ENCODE results near the gene LPP.

LPP gene

DNA sequence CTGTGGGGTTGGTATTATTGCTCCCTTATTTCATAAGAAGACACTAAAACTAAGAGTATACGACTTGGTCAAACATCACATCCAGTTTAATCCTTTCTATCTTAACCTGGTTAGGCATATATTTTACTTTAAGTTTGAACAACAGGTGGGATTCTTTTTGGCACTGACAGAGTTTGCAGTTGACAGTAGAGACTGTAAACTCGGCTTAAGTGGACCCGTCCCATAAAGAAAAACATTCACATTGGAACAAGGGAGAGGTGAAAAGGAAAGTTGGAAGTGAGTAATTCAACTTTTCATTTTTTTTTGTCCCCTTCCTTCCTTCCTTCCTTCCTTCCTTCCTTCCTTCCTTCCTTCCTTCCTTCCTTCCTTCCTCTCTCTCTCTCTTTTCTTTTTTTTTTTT is 355.4 kb downstream of the LPP start:
- no peak overlapping the region for H3K27ac ChIP-seq (ENCODE audit: low read depth, low read length, poor library complexity, severe bottlenecking)
- H3K79me2 ChIP-seq (ENCODE audit: insufficient read depth, low read length): no peaks in the 10 kb centered on the region
- no peak overlapping the region for H2AFZ ChIP-seq (ENCODE audit: low read length)
- no peaks in the 10 kb centered on the region for H3K9me2 ChIP-seq (ENCODE audit: low read depth, low read length)
- no peak overlapping the region for H3K4me2 ChIP-seq (ENCODE audit: low read length)
- no peak for TF ChIP-seq EZH2 (IDR thresholded peaks at IDR 0.05; ENCODE audit: borderline replicate concordance, low read length)
- TF ChIP-seq, protein P1, sequence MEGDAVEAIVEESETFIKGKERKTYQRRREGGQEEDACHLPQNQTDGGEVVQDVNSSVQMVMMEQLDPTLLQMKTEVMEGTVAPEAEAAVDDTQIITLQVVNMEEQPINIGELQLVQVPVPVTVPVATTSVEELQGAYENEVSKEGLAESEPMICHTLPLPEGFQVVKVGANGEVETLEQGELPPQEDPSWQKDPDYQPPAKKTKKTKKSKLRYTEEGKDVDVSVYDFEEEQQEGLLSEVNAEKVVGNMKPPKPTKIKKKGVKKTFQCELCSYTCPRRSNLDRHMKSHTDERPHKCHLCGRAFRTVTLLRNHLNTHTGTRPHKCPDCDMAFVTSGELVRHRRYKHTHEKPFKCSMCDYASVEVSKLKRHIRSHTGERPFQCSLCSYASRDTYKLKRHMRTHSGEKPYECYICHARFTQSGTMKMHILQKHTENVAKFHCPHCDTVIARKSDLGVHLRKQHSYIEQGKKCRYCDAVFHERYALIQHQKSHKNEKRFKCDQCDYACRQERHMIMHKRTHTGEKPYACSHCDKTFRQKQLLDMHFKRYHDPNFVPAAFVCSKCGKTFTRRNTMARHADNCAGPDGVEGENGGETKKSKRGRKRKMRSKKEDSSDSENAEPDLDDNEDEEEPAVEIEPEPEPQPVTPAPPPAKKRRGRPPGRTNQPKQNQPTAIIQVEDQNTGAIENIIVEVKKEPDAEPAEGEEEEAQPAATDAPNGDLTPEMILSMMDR (IDR thresholded peaks at IDR 0.05; ENCODE audit: low read length): no peak
- peaks cover 18% of the 10 kb centered on the region for H3K4me1 ChIP-seq (ENCODE audit: insufficient read depth, low read length, severe bottlenecking)
- H3K4me3 ChIP-seq (ENCODE audit: low read depth, low read length, poor library complexity, severe bottlenecking): no peak overlapping the region
- H3K27me3 ChIP-seq (ENCODE audit: insufficient read depth, low read length): no peaks in the 10 kb centered on the region
- no peak overlapping the region for H3K9ac ChIP-seq (ENCODE audit: low read length)
- H3K9me3 ChIP-seq (ENCODE audit: low read length): no peaks in the 10 kb centered on the region
- H3F3A ChIP-seq (ENCODE audit: insufficient read depth, low read length): no peaks in the 10 kb centered on the region
- H3K36me3 ChIP-seq (ENCODE audit: insufficient read depth, low read length): no peaks in the 10 kb centered on the region; the same call in 1 of the 2 replicates
- H4K20me1 ChIP-seq (ENCODE audit: insufficient read depth, low read length): no peaks in the 10 kb centered on the region

- no peaks in the 10 kb centered on the region for H3K9me2 ChIP-seq (ENCODE audit: low read depth, low read length)
- H3K36me3 ChIP-seq (ENCODE audit: insufficient read depth, low read length): no peaks in the 10 kb centered on the region
- no peaks in the 10 kb centered on the region for H3K9me3 ChIP-seq (ENCODE audit: low read length)
- no peak overlapping the region for H3K4me2 ChIP-seq (ENCODE audit: low read length)
- TF ChIP-seq, protein P1 (IDR thresholded peaks at IDR 0.05; ENCODE audit: low read length): no peak
- TF ChIP-seq EZH2 (IDR thresholded peaks at IDR 0.05; ENCODE audit: borderline replicate concordance, low read length): no peak
- H3K79me2 ChIP-seq (ENCODE audit: insufficient read depth, low read length): no peaks in the 10 kb centered on the region
- H3F3A ChIP-seq (ENCODE audit: insufficient read depth, low read length): no peaks in the 10 kb centered on the region
- H3K4me3 ChIP-seq (ENCODE audit: low read depth, low read length, poor library complexity, severe bottlenecking): no peak overlapping the region
- peaks cover 18% of the 10 kb centered on the region for H3K4me1 ChIP-seq (ENCODE audit: insufficient read depth, low read length, severe bottlenecking)
- no peaks in the 10 kb centered on the region for H4K20me1 ChIP-seq (ENCODE audit: insufficient read depth, low read length)
- H3K9ac ChIP-seq (ENCODE audit: low read length): no peak overlapping the region
- H3K27ac ChIP-seq (ENCODE audit: low read depth, low read length, poor library complexity, severe bottlenecking): no peak overlapping the region
- no peaks in the 10 kb centered on the region for H3K27me3 ChIP-seq (ENCODE audit: insufficient read depth, low read length)
- no peak overlapping the region for H2AFZ ChIP-seq (ENCODE audit: low read length)
These were observed 356.4 kb downstream of the LPP start for GRCh38 chr3:188510366-188510765.

DNA sequence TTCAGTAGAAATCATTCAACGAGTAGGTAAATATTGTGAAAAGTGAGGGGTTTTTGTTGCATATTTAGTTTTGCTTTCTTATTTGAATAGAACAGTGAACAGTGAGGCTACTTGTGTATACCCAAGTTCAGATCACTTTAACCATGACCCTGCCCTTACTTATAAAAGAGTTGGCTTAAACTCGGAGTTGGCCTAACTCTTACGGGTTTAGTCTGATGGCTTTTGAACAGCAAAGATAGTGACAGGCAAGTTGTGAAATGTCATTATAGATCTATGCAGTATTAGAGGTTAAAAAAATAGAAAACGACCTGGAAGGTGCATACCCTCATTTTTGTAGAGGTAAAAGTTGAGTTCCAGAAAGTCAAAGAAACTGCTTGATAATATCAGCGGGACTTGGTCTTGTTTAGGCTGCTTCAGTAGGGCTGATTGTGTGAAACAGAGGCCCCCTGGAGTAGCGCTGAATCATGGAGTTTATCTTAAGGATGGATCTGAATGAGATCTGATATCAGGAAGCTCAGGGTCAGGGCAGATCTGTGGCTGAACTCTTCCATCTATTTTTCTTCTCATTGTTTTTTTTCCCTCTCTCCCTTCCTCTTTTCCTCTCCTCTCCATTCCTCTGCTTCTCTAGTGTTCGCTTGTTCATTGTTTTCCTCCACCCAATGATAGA is 359.8 kb downstream of the LPP start:
- Histone ChIP-seq H3K9me2 (ENCODE audit: low read depth, low read length) (no peaks in the 10 kb centered on the region), H3F3A (ENCODE audit: insufficient read depth, low read length) (no peaks in the 10 kb centered on the region), H2AFZ (ENCODE audit: low read length) (no peak overlapping the region), H4K20me1 (ENCODE audit: insufficient read depth, low read length) (no peaks in the 10 kb centered on the region), H3K4me2 (ENCODE audit: low read length) (no peak overlapping the region), H3K9me3 (ENCODE audit: low read length) (no peaks in the 10 kb centered on the region), H3K27me3 (ENCODE audit: insufficient read depth, low read length) (no peaks in the 10 kb centered on the region), H3K79me2 (ENCODE audit: insufficient read depth, low read length) (no peaks in the 10 kb centered on the region), H3K4me1 (ENCODE audit: insufficient read depth, low read length, severe bottlenecking) (peaks cover 8% of the 10 kb centered on the region), H3K4me3 (ENCODE audit: low read depth, low read length, poor library complexity, severe bottlenecking) (no peak overlapping the region), H3K9ac (ENCODE audit: low read length) (no peak overlapping the region), H3K36me3 (ENCODE audit: insufficient read depth, low read length) (no peaks in the 10 kb centered on the region), H3K27ac (ENCODE audit: low read depth, low read length, poor library complexity, severe bottlenecking) (no peak overlapping the region)
- TF ChIP-seq, protein P1 (IDR thresholded peaks at IDR 0.05; ENCODE audit: low read length): no peak
- no peak for TF ChIP-seq EZH2 (IDR thresholded peaks at IDR 0.05; ENCODE audit: borderline replicate concordance, low read length)
